ENCODE results near the gene ATP2B3.

ATP2B3 gene

GRCh38 chrX:153576961-153577360 lies 59.5 kb downstream of the ATP2B3 start:
- DNase-seq = no peak

GRCh38 chrX:153578200-153578835 lies 60.9 kb downstream of the ATP2B3 start:
- no peak for DNase-seq

- no peak for DNase-seq
These were observed 61.4 kb downstream of the ATP2B3 start for GRCh38 chrX:153578889-153579288.

- no peak for DNase-seq
These were observed 63.4 kb downstream of the ATP2B3 start for GRCh38 chrX:153580700-153581386.

- DNase-seq = peak; percentile 69 to 71
These were observed 65.5 kb downstream of the ATP2B3 start for GRCh38 chrX:153582896-153583295.

- no peak for DNase-seq
These were observed 66.0 kb downstream of the ATP2B3 start for GRCh38 chrX:153583433-153583832.

GRCh38 chrX:153585827-153586226 lies 68.4 kb downstream of the ATP2B3 start:
- DNase-seq = no peak

- no peak for DNase-seq
These were observed 69.9 kb downstream of the ATP2B3 start for GRCh38 chrX:153587342-153587741.

- no peak for DNase-seq
These were observed 70.8 kb downstream of the ATP2B3 start for GRCh38 chrX:153588021-153588781.

- DNase-seq = no peak
These were observed 71.5 kb downstream of the ATP2B3 start for GRCh38 chrX:153588782-153589446.

- peak in 1 of 2 donors; percentile 33 for DNase-seq
These were observed 73.8 kb downstream of the ATP2B3 start for GRCh38 chrX:153590961-153591956.

GRCh38 chrX:153592091-153592833 lies 74.8 kb downstream of the ATP2B3 start:
- DNase-seq = no peak

GRCh38 chrX:153592966-153593688 lies 75.7 kb downstream of the ATP2B3 start:
- no peak for DNase-seq

GRCh38 chrX:153593811-153594500 lies 76.5 kb downstream of the ATP2B3 start:
- no peak for DNase-seq

GRCh38 chrX:153595387-153595786 lies 77.9 kb downstream of the ATP2B3 start:
- DNase-seq = no peak

GRCh38 chrX:153595859-153596857 lies 78.7 kb downstream of the ATP2B3 start:
- no peak for DNase-seq

GRCh38 chrX:153596981-153597750 lies 79.7 kb downstream of the ATP2B3 start:
- no peak for DNase-seq

Measured in CD4-positive, alpha-beta T cell treated with Interferon alpha-2 for 1 hour (primary cell).